Thyroid gland (tissue), 4 donors: ENCODE results near the gene MOSPD2.

Experiments
- POLR2A ChIP-seq, 2 donors: fragments of 450-650 bp; IDR thresholded peaks; one replicate each; pipeline ENCODE4 v1.6.1; 2017; ENCODE audit warnings: antibody characterized with exemption in 2 of 2, mild to moderate bottlenecking in 2 of 2, moderate library complexity in 1 of 2
- TF ChIP-seq, protein P1 (sequence below), 6 experiments: fragments of 200-600 bp in 3 of 6; fragments of 450-650 bp in 3 of 6; sonication (generic) in 3 of 6; IDR thresholded peaks; one replicate each; pipeline ENCODE4 v1.5.1; 2016 to 2019; ENCODE audit warnings: antibody characterized with exemption in 6 of 6, mild to moderate bottlenecking in 2 of 6, inconsistent platforms in 1 of 6, moderate library complexity in 1 of 6

- no peak for TF ChIP-seq POLR2A (IDR thresholded peaks at IDR 0.05)
- TF ChIP-seq, protein P1, sequence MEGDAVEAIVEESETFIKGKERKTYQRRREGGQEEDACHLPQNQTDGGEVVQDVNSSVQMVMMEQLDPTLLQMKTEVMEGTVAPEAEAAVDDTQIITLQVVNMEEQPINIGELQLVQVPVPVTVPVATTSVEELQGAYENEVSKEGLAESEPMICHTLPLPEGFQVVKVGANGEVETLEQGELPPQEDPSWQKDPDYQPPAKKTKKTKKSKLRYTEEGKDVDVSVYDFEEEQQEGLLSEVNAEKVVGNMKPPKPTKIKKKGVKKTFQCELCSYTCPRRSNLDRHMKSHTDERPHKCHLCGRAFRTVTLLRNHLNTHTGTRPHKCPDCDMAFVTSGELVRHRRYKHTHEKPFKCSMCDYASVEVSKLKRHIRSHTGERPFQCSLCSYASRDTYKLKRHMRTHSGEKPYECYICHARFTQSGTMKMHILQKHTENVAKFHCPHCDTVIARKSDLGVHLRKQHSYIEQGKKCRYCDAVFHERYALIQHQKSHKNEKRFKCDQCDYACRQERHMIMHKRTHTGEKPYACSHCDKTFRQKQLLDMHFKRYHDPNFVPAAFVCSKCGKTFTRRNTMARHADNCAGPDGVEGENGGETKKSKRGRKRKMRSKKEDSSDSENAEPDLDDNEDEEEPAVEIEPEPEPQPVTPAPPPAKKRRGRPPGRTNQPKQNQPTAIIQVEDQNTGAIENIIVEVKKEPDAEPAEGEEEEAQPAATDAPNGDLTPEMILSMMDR (IDR thresholded peaks at IDR 0.05) = no peak
These were observed 53.2 kb downstream of the MOSPD2 start for GRCh38 chrX:14926471-14926870.
